Suprapubic skin (tissue), 4 donors: ENCODE data around the gene CRKL.

ENCODE experiments used
- EP300 ChIP-seq: sonication (generic); formaldehyde crosslinking; IDR thresholded peaks from one replicate; pipeline ENCODE4 v1.6.1; 2017; ENCODE audit warnings: antibody characterized with exemption
- POLR2A ChIP-seq, 2 donors: fragments of 450-650 bp; IDR thresholded peaks; one replicate each; pipeline ENCODE4 v1.6.1; 2017; ENCODE audit warnings: antibody characterized with exemption in 2 of 2, mild to moderate bottlenecking in 2 of 2, moderate library complexity in 2 of 2
- POLR2AphosphoS5 ChIP-seq, 3 donors: sonication (generic); formaldehyde crosslinking; IDR thresholded peaks; one replicate each; pipeline ENCODE4 v1.6.1; 2017; ENCODE audit warnings: antibody characterized with exemption in 3 of 3
- TF ChIP-seq, protein P1 (sequence below), 2 donors: fragments of 200-600 bp in 1 of 2; fragments of 450-650 bp in 1 of 2; sonication (generic) in 1 of 2; IDR thresholded peaks; one replicate each; pipeline ENCODE4 v1.5.1; 2016 to 2019; ENCODE audit warnings: antibody characterized with exemption in 2 of 2, mild to moderate bottlenecking in 1 of 2, moderate library complexity in 1 of 2

DNA sequence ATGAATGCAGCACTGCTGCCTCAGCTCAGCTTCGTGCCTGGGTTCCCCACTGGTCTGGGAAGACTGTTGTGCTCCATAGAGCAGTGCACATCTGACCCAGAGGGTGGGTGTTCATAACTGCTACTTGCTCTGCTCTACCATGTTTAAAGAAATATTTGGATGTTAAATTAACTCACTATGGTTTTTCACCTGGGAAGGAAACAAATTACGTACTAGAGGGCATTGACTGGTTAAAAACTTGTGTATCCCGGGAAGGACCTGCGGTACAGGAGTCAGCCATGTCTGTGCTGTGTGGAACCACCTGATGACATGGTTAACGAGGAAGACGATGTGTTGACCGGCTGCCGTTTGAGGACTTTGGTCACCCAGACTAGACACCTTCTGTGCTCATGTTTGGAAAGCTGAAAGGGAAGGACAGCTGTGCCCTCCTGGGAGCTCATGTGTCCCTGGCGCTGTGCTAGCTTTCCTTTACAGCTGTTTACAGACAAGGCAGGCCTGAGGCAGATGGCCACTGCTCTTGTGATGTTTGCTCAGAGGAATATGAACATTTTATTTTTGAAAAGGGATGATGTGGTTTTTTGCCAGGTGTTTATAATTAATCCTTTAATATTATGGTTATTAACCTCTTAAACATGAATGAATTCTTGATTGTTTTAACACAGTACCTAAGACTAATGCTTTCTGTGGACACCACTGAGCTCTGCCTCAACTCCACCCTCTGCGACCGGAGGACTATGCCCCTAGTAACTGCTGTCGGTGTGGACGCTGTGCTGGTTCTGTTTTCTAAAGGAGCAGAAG lies 35.5 kb downstream of the CRKL start:
- TF ChIP-seq, protein P1, sequence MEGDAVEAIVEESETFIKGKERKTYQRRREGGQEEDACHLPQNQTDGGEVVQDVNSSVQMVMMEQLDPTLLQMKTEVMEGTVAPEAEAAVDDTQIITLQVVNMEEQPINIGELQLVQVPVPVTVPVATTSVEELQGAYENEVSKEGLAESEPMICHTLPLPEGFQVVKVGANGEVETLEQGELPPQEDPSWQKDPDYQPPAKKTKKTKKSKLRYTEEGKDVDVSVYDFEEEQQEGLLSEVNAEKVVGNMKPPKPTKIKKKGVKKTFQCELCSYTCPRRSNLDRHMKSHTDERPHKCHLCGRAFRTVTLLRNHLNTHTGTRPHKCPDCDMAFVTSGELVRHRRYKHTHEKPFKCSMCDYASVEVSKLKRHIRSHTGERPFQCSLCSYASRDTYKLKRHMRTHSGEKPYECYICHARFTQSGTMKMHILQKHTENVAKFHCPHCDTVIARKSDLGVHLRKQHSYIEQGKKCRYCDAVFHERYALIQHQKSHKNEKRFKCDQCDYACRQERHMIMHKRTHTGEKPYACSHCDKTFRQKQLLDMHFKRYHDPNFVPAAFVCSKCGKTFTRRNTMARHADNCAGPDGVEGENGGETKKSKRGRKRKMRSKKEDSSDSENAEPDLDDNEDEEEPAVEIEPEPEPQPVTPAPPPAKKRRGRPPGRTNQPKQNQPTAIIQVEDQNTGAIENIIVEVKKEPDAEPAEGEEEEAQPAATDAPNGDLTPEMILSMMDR (IDR thresholded peaks at IDR 0.05), result no peak
- no peak for TF ChIP-seq POLR2A (IDR thresholded peaks at IDR 0.05)
- no peak for TF ChIP-seq EP300
- TF ChIP-seq POLR2AphosphoS5 (IDR thresholded peaks at IDR 0.05), result no peak
